NCI-H1694 treated with DMSO at 0.1 percent for 48 hours (cell line): ENCODE results near the gene KCNK4.
"Not testable (repeated sequence)": the region's sequence is repeated elsewhere in the genome, so short reads cannot be mapped to it uniquely, and the experiment has no call there.

Experiments used
- DNase-seq: peaks from one replicate; lab custom pipeline; 2025; lab: John Stamatoyannopoulos, UW

Gene KCNK4

GRCh38 chr11:64291262-64291751 lies at the start of gene KCNK4:
Gene KCNK4 (plus strand): TSS chr11:64291302. CDS start chr11:64293019, 1,717 bp downstream.
- no peak for DNase-seq

GRCh38 chr11:64241491-64242374 lies 49.4 kb upstream of the KCNK4 start:
- no peak for DNase-seq

- no peak for DNase-seq
Measured at GRCh38 chr11:64243236-64243854, 47.8 kb upstream of the KCNK4 start.

- no peak for DNase-seq
Measured at GRCh38 chr11:64244107-64244506, 47.0 kb upstream of the KCNK4 start.

GRCh38 chr11:64244966-64245365 lies 46.1 kb upstream of the KCNK4 start:
- DNase-seq: no peak

GRCh38 chr11:64245401-64245796 lies 45.7 kb upstream of the KCNK4 start:
- no peak for DNase-seq

GRCh38 chr11:64245797-64246620 lies 45.1 kb upstream of the KCNK4 start:
- DNase-seq: no peak

- DNase-seq: not testable (repeated sequence)
Measured at GRCh38 chr11:64246621-64246870, 44.6 kb upstream of the KCNK4 start.

GRCh38 chr11:64246871-64247728 lies 44.0 kb upstream of the KCNK4 start, which contains the start of gene PPP1R14B:
Gene PPP1R14B (minus strand): TSS chr11:64246943. CDS start chr11:64246673, 270 bp downstream.
- DNase-seq: peak; percentile 46

GRCh38 chr11:64247729-64248531 lies 43.2 kb upstream of the KCNK4 start:
- no peak for DNase-seq

GRCh38 chr11:64248578-64248977 lies 42.5 kb upstream of the KCNK4 start:
- no peak for DNase-seq

- no peak for DNase-seq
Measured at GRCh38 chr11:64249038-64249437, 42.1 kb upstream of the KCNK4 start.

- DNase-seq: no peak
Measured at GRCh38 chr11:64249563-64250414, 41.3 kb upstream of the KCNK4 start.

GRCh38 chr11:64250415-64251015 lies 40.6 kb upstream of the KCNK4 start:
- DNase-seq: no peak

- no peak for DNase-seq
Measured at GRCh38 chr11:64251016-64251752, 39.9 kb upstream of the KCNK4 start, which contains the start of gene PLCB3. Gene PLCB3 (plus strand): TSS chr11:64251530. CDS start chr11:64251650, 120 bp downstream.

- DNase-seq: no peak
Measured at GRCh38 chr11:64251753-64252002, 39.4 kb upstream of the KCNK4 start.

GRCh38 chr11:64252003-64252872 lies 38.9 kb upstream of the KCNK4 start:
- DNase-seq: no peak

- no peak for DNase-seq
Measured at GRCh38 chr11:64253043-64253442, 38.1 kb upstream of the KCNK4 start.
